OCI-LY3 (cell line): ENCODE measurements around the gene AATK.

ENCODE experiments used
- H2AFZ ChIP-seq: fragments of 200-600, 300-600 bp; shearing (Covaris generic); 2 replicates; pipeline ENCODE4 v1.6.0; 2014; ENCODE audit warnings: antibody characterized with exemption, low read depth, low read length
- H3K27ac ChIP-seq: fragments of 200-600, 300-600 bp; sonication (generic); 2 replicates; pipeline ENCODE4 v1.5.1; 2014; ENCODE audit warnings: mild to moderate bottlenecking, low read length, moderate library complexity, mixed read lengths
- H3K27me3 ChIP-seq: fragments of 200-600, 300-600 bp; sonication (generic); 2 replicates; pipeline ENCODE4 v1.6.1; 2014; ENCODE audit warnings: low read depth, low read length, mixed read lengths
- H3K36me3 ChIP-seq: fragments of 200-600, 300-600 bp; sonication (generic); replicated peaks from 2 replicates; pipeline ENCODE3; 2014; ENCODE audit warnings: low read depth, low read length, mixed read lengths
- H3K4me1 ChIP-seq: fragments of 300-600, 200-600 bp; sonication (generic); 2 replicates; pipeline ENCODE4 v1.6.1; 2014; ENCODE audit warnings: low read length, mixed read lengths
- H3K4me2 ChIP-seq: fragments of 200-600, 300-600 bp; sonication (generic); 2 replicates; pipeline ENCODE4 v1.6.1; 2014; ENCODE audit warnings: low read length, mixed read lengths
- H3K4me3 ChIP-seq: fragments of 300-600, 200-600 bp; sonication (generic); 2 replicates; pipeline ENCODE4 v1.5.1; 2014; ENCODE audit warnings: antibody characterized with exemption, mild to moderate bottlenecking, low read length, moderate library complexity
- H3K79me2 ChIP-seq: fragments of 300-600, 200-600 bp; shearing (Covaris generic); 2 replicates; pipeline ENCODE4 v1.6.1; 2014; ENCODE audit warnings: mild to moderate bottlenecking, low read length, mixed read lengths
- H3K9ac ChIP-seq: fragments of 300-600, 200-600 bp; shearing (Covaris generic); 2 replicates; pipeline ENCODE4 v1.6.0; 2014; ENCODE audit warnings: mild to moderate bottlenecking, low read length, moderate library complexity
- H3K9me3 ChIP-seq: fragments of 200-600, 300-600 bp; shearing (Covaris generic); 2 replicates; pipeline ENCODE4 v1.6.1; 2014; ENCODE audit warnings: low read length, mixed read lengths; ENCODE audit not compliant: insufficient read depth
- H4K20me1 ChIP-seq: fragments of 200-600, 300-600 bp; sonication (generic); 2 replicates; pipeline ENCODE4 v1.6.1; 2016; ENCODE audit warnings: low read length, mixed read lengths; ENCODE audit not compliant: insufficient read depth
- EZH2phosphoT487 ChIP-seq: fragments of 200-600 bp; shearing (Covaris generic); IDR thresholded peaks from 2 replicates; pipeline ENCODE4 v1.6.1; 2018; ENCODE audit warnings: antibody characterized with exemption, mixed run types, low read depth
- TF ChIP-seq, protein P1 (sequence below): fragments of 200-600, 300-600 bp; sonication (generic); IDR thresholded peaks from 2 replicates; pipeline ENCODE4 v1.5.1; 2014; ENCODE audit warnings: antibody characterized with exemption, low read length, low read depth

Gene AATK

DNA sequence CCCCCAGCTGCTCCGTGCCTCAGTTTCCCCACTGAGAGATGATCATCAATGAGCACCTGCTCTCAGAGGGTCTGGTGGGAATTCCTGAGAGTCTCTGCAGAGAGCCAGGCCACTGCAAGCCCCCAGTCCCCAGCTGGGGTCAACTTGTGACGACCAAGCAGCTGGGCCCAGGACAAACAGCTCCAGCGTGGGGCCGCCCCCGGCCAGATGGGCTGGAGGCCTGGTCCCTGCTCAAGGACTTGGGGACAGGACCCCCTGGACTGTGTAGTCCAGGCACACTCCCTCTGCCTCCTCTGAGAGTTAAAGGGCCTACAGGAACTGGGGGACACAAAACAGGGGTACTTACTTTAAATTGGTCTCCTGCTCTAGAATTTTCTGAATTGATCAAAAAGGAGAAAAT is 16.6 kb upstream of the AATK start:
- no peaks in the 10 kb centered on the region for H3K4me1 ChIP-seq
- no peaks in the 10 kb centered on the region for H3K9me3 ChIP-seq
- H4K20me1 ChIP-seq, result no peaks in the 10 kb centered on the region
- H3K9ac ChIP-seq, result no peak overlapping the region
- H3K27me3 ChIP-seq, result no peaks in the 10 kb centered on the region
- H3K4me3 ChIP-seq, result no peak overlapping the region
- no peak for TF ChIP-seq EZH2phosphoT487
- TF ChIP-seq, protein P1, sequence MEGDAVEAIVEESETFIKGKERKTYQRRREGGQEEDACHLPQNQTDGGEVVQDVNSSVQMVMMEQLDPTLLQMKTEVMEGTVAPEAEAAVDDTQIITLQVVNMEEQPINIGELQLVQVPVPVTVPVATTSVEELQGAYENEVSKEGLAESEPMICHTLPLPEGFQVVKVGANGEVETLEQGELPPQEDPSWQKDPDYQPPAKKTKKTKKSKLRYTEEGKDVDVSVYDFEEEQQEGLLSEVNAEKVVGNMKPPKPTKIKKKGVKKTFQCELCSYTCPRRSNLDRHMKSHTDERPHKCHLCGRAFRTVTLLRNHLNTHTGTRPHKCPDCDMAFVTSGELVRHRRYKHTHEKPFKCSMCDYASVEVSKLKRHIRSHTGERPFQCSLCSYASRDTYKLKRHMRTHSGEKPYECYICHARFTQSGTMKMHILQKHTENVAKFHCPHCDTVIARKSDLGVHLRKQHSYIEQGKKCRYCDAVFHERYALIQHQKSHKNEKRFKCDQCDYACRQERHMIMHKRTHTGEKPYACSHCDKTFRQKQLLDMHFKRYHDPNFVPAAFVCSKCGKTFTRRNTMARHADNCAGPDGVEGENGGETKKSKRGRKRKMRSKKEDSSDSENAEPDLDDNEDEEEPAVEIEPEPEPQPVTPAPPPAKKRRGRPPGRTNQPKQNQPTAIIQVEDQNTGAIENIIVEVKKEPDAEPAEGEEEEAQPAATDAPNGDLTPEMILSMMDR, result no peak
- H3K27ac ChIP-seq, result no peak overlapping the region
- no peak overlapping the region for H2AFZ ChIP-seq
- no peak overlapping the region for H3K4me2 ChIP-seq
- no peaks in the 10 kb centered on the region for H3K79me2 ChIP-seq
- H3K36me3 ChIP-seq, result no peaks in the 10 kb centered on the region

DNA sequence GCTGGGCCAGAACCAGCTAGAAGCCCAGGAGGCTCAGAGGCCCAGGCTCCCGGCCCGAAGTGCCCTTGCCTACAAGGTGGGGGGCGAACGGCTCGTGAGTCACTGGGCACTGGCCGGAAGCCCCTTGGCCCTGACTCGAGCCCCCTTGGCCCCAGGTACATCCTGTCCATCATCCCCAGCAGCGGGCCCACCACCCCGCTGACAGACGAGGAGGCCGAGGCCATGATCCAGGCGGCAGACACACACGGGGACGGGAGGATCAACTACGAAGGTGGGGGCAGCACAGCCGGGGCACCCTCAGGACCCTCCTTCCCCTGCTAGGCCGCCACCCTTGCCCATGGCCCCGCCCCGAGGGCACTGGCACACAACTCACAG is 15.8 kb upstream of the AATK start:
- Histone ChIP-seq H3K4me1 (no peaks in the 10 kb centered on the region), H3K79me2 (no peaks in the 10 kb centered on the region), H3K36me3 (no peaks in the 10 kb centered on the region), H3K27ac (no peak overlapping the region), H3K9me3 (no peaks in the 10 kb centered on the region), H3K27me3 (no peaks in the 10 kb centered on the region), H3K4me3 (no peak overlapping the region), H4K20me1 (no peaks in the 10 kb centered on the region), H2AFZ (no peak overlapping the region), H3K4me2 (no peak overlapping the region), H3K9ac (no peak overlapping the region)
- no peak for TF ChIP-seq EZH2phosphoT487
- TF ChIP-seq, protein P1, result no peak

DNA sequence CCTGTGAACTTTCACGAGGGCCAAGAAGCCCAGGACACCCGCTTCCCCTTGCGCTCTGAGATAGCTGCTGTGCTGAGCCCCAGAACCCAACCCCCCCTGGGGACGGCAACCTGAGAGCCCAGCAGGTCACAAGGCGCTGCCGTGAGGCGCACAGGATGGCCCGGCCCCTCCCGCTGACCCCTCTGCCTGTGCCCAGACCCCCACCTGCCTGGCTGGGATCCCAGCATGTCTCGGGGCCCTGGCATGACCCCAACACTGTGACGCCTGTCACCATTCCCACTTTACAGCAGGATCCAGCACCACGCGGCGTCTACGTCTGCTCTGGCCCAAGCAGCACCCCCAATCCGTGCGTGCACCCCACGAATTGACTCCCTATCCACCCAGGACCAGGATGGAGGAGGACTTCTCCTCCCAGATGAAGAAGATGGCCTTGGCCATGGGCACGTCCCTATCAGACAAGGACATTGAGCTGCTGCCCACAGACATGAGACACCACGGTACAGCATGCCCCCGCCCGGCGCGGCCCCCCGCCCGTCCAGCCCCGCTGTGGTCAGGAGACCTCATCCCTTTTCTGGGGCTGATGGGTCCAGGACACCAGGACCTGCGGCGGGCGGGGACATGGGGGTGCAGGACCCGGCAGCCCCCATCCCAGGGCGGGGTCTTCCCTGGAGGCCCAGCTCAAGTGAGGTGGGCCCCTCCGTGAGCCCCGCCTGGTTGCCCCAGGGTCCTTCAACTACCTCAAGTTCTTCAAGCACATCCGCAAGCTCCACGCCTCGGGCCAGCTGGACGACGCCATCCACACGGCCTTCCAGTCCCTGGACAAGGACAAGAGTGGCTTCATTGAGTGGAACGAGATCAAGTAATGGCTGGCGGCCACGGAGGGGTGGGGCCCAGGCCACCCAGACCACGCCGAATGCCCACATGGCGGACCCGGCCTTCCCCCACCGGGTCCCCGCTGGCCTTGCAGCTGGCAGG is 15.1 kb upstream of the AATK start:
- H3K27ac ChIP-seq, result no peak overlapping the region
- no peak for TF ChIP-seq EZH2phosphoT487
- TF ChIP-seq, protein P1, result no peak
- H3K4me2 ChIP-seq, result no peak overlapping the region
- H2AFZ ChIP-seq, result no peak overlapping the region
- H3K79me2 ChIP-seq, result no peaks in the 10 kb centered on the region
- no peak overlapping the region for H3K9ac ChIP-seq
- no peaks in the 10 kb centered on the region for H3K36me3 ChIP-seq
- H3K4me3 ChIP-seq, result no peak overlapping the region
- H3K9me3 ChIP-seq, result no peaks in the 10 kb centered on the region
- H3K27me3 ChIP-seq, result no peaks in the 10 kb centered on the region
- H4K20me1 ChIP-seq, result no peaks in the 10 kb centered on the region
- H3K4me1 ChIP-seq, result no peaks in the 10 kb centered on the region

DNA sequence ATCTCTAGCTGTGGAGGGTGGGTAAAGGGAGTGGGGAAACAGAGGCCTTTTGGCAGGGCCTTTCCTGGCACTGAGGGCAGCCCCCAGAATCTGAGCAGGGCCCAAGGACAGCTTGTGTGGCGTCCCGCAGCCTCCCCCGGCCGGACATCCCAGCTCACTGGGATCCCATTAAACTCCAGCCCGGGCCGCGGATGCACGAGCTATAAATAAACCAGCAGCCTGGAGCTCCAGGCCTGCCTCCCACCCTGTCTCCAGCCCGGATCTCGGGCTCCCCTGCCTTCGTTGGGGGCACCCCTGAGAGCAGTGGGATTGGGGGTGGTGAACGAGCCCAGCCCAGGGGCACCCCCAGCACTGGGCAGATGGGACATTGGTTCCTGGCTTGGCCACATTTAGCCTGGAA is 13.8 kb upstream of the AATK start:
- H3K9me3 ChIP-seq, result no peaks in the 10 kb centered on the region
- H3K79me2 ChIP-seq, result no peaks in the 10 kb centered on the region
- no peak overlapping the region for H3K4me2 ChIP-seq
- H3K36me3 ChIP-seq, result no peaks in the 10 kb centered on the region
- no peak overlapping the region for H2AFZ ChIP-seq
- H3K4me3 ChIP-seq, result no peak overlapping the region
- no peaks in the 10 kb centered on the region for H3K4me1 ChIP-seq
- TF ChIP-seq, protein P1, result no peak
- TF ChIP-seq EZH2phosphoT487, result no peak
- no peak overlapping the region for H3K9ac ChIP-seq
- H3K27me3 ChIP-seq, result no peaks in the 10 kb centered on the region
- no peak overlapping the region for H3K27ac ChIP-seq
- no peaks in the 10 kb centered on the region for H4K20me1 ChIP-seq
